ENCODE measurements around the gene MDH2.
"Not testable (repeated sequence)": the region's sequence is repeated elsewhere in the genome, so short reads cannot be mapped to it uniquely, and the experiment has no call there.

Gene MDH2

GRCh38 chr7:76048668-76048988, 722 bp downstream of the MDH2 start:
- no peak for DNase-seq (ENCODE audit: low spot score)

- DNase-seq (ENCODE audit: low spot score), result no peak
Measured at GRCh38 chr7:76049295-76049694, 1.4 kb downstream of the MDH2 start.

GRCh38 chr7:76050545-76050944, 2.6 kb downstream of the MDH2 start:
- DNase-seq (ENCODE audit: low spot score), result no peak

GRCh38 chr7:76051840-76052239, 3.9 kb downstream of the MDH2 start:
- no peak for DNase-seq (ENCODE audit: low spot score)

- not testable (repeated sequence) for DNase-seq (ENCODE audit: low spot score)
Measured at GRCh38 chr7:76052681-76053080, 4.8 kb downstream of the MDH2 start.

- DNase-seq (ENCODE audit: low spot score), result no peak
Measured at GRCh38 chr7:76053461-76053860, 5.6 kb downstream of the MDH2 start.

- peak; percentile 55 for DNase-seq (ENCODE audit: low spot score)
Measured at GRCh38 chr7:76054123-76055120, 6.5 kb downstream of the MDH2 start.

GRCh38 chr7:76056241-76056640, 8.3 kb downstream of the MDH2 start:
- no peak for DNase-seq (ENCODE audit: low spot score)

- DNase-seq (ENCODE audit: low spot score), result no peak
Measured at GRCh38 chr7:76057103-76057812, 9.4 kb downstream of the MDH2 start.

- DNase-seq (ENCODE audit: low spot score), result no peak
Measured at GRCh38 chr7:76057813-76058145, 9.9 kb downstream of the MDH2 start.

GRCh38 chr7:76058745-76059144, 10.8 kb downstream of the MDH2 start:
- not testable (repeated sequence) for DNase-seq (ENCODE audit: low spot score)

GRCh38 chr7:76060842-76061241, 12.9 kb downstream of the MDH2 start:
- no peak for DNase-seq (ENCODE audit: low spot score)

- DNase-seq (ENCODE audit: low spot score), result no peak
Measured at GRCh38 chr7:76062254-76062653, 14.3 kb downstream of the MDH2 start.

- DNase-seq (ENCODE audit: low spot score), result no peak
Measured at GRCh38 chr7:76063114-76063513, 15.2 kb downstream of the MDH2 start.

GRCh38 chr7:76063525-76063924, 15.6 kb downstream of the MDH2 start:
- DNase-seq (ENCODE audit: low spot score), result no peak

- DNase-seq (ENCODE audit: low spot score), result no peak
Measured at GRCh38 chr7:76064208-76064970, 16.5 kb downstream of the MDH2 start.

GRCh38 chr7:76065016-76065612, 17.2 kb downstream of the MDH2 start:
- no peak for DNase-seq (ENCODE audit: low spot score)

GRCh38 chr7:76066716-76067503, 19.0 kb downstream of the MDH2 start:
- DNase-seq (ENCODE audit: low spot score), result no peak

GRCh38 chr7:76069238-76069638, 21.3 kb downstream of the MDH2 start:
- peak; percentile 77 for DNase-seq (ENCODE audit: low spot score)

- no peak for DNase-seq (ENCODE audit: low spot score)
Measured at GRCh38 chr7:76071316-76072242, 23.7 kb downstream of the MDH2 start.
